NCI-H128 (cell line): ENCODE results near the gene BTBD18.

Source experiments
- DNase-seq: peaks from one replicate; lab custom pipeline; 2025; ENCODE audit not compliant: unreplicated experiment; lab: John Stamatoyannopoulos, UW

BTBD18 gene

GRCh38 chr11:57751676-57752253 is at the start of gene BTBD18:
BTBD18 (minus strand) TSS chr11:57751819; CDS start chr11:57751188, 631 bp downstream.
- DNase-seq = no peak

- no peak for DNase-seq
Measured at GRCh38 chr11:57801183-57801485, 49.5 kb upstream of the BTBD18 start.

DNA sequence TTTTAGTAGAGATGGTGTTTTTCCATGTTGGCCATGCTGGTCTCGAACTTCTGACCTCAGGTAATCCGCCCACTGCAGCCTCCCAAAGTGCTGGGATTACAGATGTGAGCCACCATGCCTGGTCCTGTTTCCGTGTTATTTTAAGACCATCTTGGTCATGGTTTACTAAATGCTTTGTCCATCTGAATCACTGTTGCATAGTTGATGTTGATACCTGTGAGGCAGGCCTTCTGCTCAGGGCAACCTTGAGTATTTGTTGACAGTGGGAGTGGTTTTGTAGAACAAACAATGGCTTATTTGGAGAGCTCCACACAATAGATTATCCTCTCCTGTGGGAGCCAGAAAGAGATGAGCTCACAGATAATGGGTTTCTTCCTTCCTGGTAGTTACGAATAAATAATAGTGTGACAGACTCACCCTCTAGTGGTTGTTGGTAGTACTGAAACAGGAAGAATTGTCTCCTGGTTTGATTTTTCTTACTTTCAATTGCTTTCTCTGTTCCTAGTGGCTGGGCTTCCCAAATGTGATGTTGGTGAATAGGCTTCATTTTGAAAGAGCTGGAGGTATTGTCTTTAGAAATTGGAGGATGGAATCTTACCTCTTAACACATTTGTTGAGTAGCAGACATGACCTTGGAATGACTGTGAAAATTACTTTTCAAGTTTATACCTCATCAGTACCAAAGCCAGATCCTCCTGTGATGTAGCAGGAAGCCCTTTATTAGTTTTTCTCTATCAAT is 49.0 kb upstream of the BTBD18 start:
- DNase-seq = peak; percentile 69

GRCh38 chr11:57798905-57799559 is 47.4 kb upstream of the BTBD18 start:
- DNase-seq = no peak

DNA sequence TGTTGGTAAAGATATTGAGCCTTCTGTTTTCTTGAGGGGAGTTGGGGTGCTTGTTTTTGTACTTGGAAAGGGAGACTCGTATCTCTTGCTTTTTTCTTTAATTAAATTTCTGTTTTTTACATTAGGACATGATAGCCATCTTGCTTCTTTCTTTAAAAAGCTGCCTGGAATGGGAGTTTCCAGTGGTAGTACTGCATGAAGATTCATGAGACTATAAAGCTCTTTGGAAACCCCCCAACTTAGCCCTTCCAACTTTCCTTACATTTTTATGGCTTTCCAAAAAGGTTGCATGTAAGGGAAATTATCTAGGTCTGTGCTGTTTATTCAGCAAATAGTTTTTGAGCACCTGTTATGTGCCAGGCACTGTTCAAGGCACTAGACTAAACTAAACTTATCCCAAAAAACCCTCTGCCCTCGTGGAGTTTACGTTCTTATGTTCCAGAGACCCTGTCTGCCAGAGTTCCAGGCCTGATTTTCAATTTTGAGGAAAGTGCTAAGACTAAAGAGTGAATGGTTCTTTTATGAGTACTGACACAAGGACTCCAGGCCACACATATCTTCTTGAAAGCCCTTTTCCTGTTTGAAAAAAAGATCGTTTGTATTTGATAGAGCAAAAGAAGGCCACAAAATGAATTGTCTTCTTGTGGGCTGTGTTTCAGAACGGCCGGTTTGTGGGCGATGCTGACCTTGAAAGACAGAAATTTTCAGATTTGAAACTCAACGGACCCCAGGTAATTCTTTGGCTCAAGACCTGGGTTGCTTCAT is 41.9 kb upstream of the BTBD18 start:
- DNase-seq = no peak

GRCh38 chr11:57792870-57793269 is 41.3 kb upstream of the BTBD18 start:
- no peak for DNase-seq

DNA sequence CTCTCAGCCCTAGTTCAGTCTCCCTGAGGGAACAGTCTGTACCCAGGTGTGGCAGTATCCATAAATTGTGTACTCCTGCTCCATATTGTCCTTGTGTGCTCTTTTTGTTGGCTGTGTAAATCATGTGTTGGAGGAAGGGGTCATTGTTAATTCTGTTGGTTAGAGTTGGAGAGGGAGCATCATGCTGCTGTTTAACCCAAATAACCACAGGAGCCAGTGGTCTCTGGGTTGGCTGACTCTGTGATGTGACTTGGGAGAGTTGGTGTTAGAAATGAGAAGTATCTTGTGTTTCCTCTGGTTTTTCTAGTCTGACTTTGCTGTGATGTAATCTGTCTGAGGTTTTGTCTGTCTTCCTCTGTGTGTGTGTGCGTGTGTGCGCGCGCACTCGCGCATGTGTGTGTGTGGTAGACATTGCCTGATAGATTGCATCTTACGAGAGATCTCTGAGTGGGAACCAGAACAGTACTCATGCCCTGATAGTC is 40.5 kb upstream of the BTBD18 start:
- no peak for DNase-seq

DNA sequence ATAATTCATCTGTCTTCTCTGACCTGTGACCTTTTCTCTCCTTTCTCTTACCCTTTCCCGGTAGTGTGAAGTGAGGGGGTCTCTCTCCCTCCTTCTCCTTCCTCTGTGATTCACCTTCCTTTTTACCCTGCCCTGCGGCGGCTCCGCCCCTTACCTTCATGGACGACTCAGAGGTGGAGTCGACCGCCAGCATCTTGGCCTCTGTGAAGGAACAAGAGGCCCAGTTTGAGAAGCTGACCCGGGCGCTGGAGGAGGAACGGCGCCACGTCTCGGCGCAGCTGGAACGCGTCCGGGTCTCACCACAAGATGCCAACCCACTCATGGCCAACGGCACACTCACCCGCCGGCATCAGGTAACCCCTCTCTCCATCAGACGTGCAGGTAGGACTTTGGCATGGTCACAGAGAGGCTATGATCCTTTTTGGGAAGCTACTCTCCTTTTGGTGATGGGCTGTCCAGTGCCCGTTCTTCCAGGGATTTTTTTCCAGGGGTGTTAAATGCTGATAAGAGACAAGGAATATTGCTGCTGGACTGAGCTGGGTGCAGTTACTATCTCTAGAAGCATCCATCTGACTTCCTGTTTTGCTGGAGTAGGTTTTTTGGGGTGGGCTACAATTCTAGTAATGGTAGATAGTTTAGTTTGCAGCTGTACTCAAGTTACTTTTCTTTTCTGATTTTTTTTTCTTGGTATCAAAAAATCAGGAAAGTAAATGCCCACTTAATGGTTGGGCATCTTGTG is 39.9 kb upstream of the BTBD18 start:
- DNase-seq = no peak

GRCh38 chr11:57788703-57789088 is 37.1 kb upstream of the BTBD18 start:
- DNase-seq = no peak

DNA sequence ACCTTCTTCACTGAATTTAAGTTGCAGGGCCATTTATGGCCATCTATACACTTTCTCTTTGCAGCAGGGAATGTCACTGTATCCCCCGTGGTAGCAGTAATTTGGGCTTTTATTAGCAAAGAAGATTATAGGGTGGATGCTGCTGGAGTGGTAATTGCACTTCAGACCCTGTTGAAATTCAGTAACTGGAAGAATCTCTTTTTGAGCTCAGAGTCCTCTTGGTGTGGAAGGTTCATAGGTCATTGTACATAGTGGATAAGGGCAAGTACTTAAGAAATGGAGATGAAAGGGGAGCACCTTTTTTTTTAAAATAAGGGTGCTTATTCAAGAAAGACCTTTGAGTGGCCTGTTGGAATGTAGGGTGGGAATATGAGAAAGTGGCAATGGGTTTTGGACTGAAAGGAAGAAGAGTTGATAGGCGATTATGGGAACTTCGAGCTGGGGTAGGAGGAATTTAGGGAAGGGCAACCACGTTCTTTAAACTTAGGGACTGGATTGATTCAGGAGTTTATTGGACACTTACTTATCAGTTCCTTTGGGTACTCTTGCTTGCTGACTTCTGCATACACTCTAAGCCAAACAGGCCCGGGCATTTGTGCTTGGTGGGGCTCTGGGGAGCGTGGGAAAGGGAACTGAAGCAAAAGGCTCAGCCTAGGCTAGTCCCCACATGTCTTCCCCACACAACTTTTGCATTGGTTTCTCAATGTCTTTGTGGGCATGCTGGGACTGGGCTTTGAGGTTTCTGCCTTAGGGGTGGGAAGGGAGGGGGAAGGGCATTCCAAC is 36.5 kb upstream of the BTBD18 start:
- no peak for DNase-seq

- DNase-seq = no peak
Measured at GRCh38 chr11:57787006-57787604, 35.5 kb upstream of the BTBD18 start.

DNA sequence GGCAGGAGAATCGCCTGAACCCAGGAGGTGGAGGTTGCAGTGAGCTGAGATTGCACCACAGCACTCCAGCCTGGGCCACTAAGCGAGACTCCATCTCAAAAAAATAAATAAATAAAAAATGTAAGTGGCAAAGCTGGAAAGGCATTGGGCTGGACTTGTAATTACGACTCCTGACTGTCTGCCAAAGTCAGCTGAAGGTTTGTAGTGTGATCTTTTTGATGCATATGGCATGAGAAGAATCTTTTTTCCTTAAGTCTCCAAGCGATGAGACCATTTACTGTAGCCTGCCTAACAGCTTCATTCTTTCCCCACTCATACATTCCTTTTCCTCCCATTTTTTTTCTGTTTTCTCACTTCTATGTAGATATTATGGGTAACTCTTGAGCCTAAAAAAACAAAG is 34.8 kb upstream of the BTBD18 start:
- DNase-seq = no peak

- DNase-seq = no peak
Measured at GRCh38 chr11:57785072-57785471, 33.5 kb upstream of the BTBD18 start.

DNA sequence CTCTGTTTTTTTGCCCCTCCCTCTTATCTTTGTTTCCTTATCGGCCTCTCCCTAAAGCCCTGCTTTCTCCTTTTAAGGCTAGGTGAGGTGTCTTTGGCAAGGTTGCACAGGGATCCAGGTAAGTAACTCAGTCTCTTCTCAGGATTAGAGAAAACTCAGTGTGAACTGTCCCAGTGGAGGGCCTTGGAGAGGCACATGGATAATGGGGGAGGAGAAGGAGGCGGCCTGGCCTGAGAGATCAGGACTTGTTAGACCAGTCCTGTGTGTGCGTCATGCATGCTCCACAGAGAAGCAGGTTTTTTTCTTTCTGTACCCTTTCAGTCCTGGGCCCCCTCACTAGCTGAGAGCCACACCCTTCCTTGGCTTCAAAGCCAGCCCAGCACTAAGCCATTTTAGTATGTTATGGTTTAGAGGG is 29.9 kb upstream of the BTBD18 start:
- DNase-seq = no peak

GRCh38 chr11:57779276-57779675 is 27.7 kb upstream of the BTBD18 start:
- no peak for DNase-seq

GRCh38 chr11:57778318-57779037 is 26.9 kb upstream of the BTBD18 start:
- peak; percentile 24 for DNase-seq

DNA sequence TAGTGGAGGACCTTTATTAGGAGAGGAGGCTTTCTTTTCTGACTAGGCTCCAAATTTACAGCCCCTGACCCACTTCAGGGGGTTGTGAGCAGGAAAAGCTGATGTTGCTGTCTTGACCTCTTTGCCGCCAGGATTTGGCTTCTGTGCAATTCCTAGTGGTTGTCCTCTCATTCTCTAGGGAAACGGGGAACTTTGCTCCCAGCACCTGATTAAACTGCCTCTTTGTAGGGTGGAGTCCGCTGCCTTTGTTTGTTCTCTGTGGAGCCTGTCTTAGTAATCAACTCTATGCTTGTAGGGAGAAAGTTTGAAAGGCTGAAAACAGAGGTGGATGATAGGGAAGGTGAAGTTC is 26.3 kb upstream of the BTBD18 start:
- DNase-seq = no peak

DNA sequence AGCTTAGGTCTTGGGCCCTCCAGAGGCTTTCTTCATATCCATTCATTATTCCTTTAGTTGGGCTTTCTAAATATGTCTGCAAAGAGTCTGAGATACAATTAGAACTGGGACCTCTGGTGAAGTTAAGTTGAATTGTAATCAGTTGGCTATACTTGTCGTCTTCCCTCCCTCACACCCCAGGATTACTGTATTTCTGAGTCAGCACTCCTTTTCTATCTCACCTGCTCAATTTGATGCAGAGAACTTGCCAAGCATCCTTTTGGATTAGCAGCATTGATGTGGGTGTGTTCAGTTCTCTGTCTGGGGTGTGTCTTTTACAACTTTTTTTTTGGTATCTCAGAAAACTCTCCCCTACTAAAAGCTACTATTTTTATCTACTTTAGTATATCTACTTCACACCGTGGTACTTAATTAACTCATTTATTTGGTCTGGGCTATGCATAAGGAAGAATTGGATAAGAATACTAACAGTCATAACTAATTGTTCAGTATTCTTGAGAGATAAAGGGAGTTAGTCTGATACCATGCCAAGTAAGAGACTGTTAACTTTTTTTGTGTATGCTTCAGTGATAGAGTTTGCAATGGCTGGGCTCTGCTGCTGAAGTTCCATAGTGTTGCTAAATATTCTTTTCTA is 25.1 kb upstream of the BTBD18 start:
- no peak for DNase-seq

DNA sequence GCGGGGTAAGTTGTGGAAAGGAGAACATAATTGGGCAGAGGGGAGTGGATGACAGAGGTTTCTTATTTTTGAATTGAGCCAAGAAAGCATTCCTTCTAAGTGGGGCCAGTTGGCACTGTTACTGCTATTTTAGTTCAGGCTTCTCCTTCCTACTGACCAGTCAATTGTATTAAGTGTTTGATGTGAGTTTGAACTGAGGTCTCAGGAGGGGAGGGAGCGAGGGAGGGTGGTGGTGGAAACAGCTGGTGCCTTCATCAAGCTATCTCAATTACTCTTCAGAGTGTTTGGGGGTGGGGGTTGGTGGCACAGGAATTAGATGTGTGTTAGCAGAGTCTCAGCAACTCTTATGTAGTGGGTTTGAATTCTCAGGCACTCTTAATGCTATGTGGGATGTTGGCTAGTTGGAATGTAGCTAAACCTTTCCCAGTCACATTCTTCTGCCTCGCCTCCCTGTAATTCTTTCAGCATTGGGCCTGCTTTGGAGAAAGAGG is 24.5 kb upstream of the BTBD18 start:
- DNase-seq = no peak
